ENCODE results near the gene IGSF23. TPM values are rescaled to one million over a fixed set of nuclear protein-coding genes. Genes with fewer than 3 reads are reported as not detected.

Gene IGSF23
- total and polyA plus RNA-seq, 9 donors = 0.57 TPM; not detected in 8

- Histone ChIP-seq H3K27ac (no peak overlapping the region), H3K27me3 (no peaks in the 10 kb centered on the region), H3K4me3 (no peak overlapping the region), H3K9me3 (no peaks in the 10 kb centered on the region), H3K4me1 (ENCODE audit: insufficient read depth) (no peaks in the 10 kb centered on the region), H3K36me3 (no peaks in the 10 kb centered on the region)
- TF ChIP-seq EP300 (IDR thresholded peaks at IDR 0.05) (no peak), POLR2A (IDR thresholded peaks at IDR 0.05) (no peak), CTCF (IDR thresholded peaks at IDR 0.05) (peak; percentile 29 to 53 (median 53))
- intact Hi-C loops (cut with DNase I) = loop anchor here in 3 of 4 donors (5.0 to 10.0 kb wide), 2 partner anchors 84 to 86 kb away; no protein-coding TSS in a partner anchor
- WGBS, 3 donors = 31 to 40% (median 31%) methylated on average over 13 of the region's 13 CpGs
- peak in 4 of 5 donors; percentile 27 to 60 (median 36) for DNase-seq
Measured at GRCh38 chr19:44570984-44571684, 42.2 kb upstream of the IGSF23 start.

GRCh38 chr19:44571830-44572580 is 41.4 kb upstream of the IGSF23 start:
- WGBS, 3 donors = 90 to 95% (median 91%) methylated on average over 5 of the region's 5 CpGs
- Histone ChIP-seq H3K36me3 (no peaks in the 10 kb centered on the region), H3K9me3 (no peaks in the 10 kb centered on the region), H3K27me3 (no peaks in the 10 kb centered on the region), H3K4me3 (no peak overlapping the region), H3K4me1 (ENCODE audit: insufficient read depth) (no peaks in the 10 kb centered on the region), H3K27ac (no peak overlapping the region)
- no peak for DNase-seq
- intact Hi-C loops (cut with DNase I) = loop anchor here in 3 of 4 donors (5.0 to 10.0 kb wide), 2 partner anchors 83 to 85 kb away; no protein-coding TSS in a partner anchor
- TF ChIP-seq POLR2A (IDR thresholded peaks at IDR 0.05) (no peak), CTCF (IDR thresholded peaks at IDR 0.05) (no peak), EP300 (IDR thresholded peaks at IDR 0.05) (no peak)

GRCh38 chr19:44572581-44572900 is 40.8 kb upstream of the IGSF23 start:
- Histone ChIP-seq H3K4me1 (ENCODE audit: insufficient read depth) (no peaks in the 10 kb centered on the region), H3K4me3 (no peak overlapping the region), H3K27ac (no peak overlapping the region), H3K27me3 (no peaks in the 10 kb centered on the region), H3K9me3 (no peaks in the 10 kb centered on the region), H3K36me3 (no peaks in the 10 kb centered on the region)
- DNase-seq = no peak
- WGBS, 3 donors = 60 to 72% (median 63%) methylated on average over 4 of the region's 4 CpGs
- TF ChIP-seq EP300 (IDR thresholded peaks at IDR 0.05) (no peak), POLR2A (IDR thresholded peaks at IDR 0.05) (no peak), CTCF (IDR thresholded peaks at IDR 0.05) (no peak)
- intact Hi-C loops (cut with DNase I) = loop anchor here in 3 of 4 donors (5.0 to 10.0 kb wide), 2 partner anchors 82 to 85 kb away; no protein-coding TSS in a partner anchor

- H3K27me3 ChIP-seq = no peaks in the 10 kb centered on the region
- 77 to 83% (median 83%) methylated on average over 4 of the region's 4 CpGs for WGBS, 3 donors
- H3K9me3 ChIP-seq = no peaks in the 10 kb centered on the region
- no peak overlapping the region for H3K27ac ChIP-seq
- H3K4me1 ChIP-seq (ENCODE audit: insufficient read depth) = no peaks in the 10 kb centered on the region
- intact Hi-C loops (cut with DNase I) = loop anchor here in 3 of 4 donors (5.0 to 10.0 kb wide), 2 partner anchors 82 to 84 kb away; no protein-coding TSS in a partner anchor
- DNase-seq = no peak
- TF ChIP-seq CTCF (IDR thresholded peaks at IDR 0.05) = no peak
- no peak for TF ChIP-seq EP300 (IDR thresholded peaks at IDR 0.05)
- TF ChIP-seq POLR2A (IDR thresholded peaks at IDR 0.05) = no peak
- no peaks in the 10 kb centered on the region for H3K36me3 ChIP-seq
- H3K4me3 ChIP-seq = no peak overlapping the region
Measured at GRCh38 chr19:44573183-44573582, 40.2 kb upstream of the IGSF23 start.

Measured in ovary (tissue), 9 donors.